Smooth muscle cell (in vitro differentiated cells): ENCODE results near the gene CHRNE. TPM values are rescaled to one million over a fixed set of nuclear protein-coding genes. Genes with fewer than 3 reads are reported as not detected.
"Not testable (repeated sequence)": the region's sequence is repeated elsewhere in the genome, so short reads cannot be mapped to it uniquely, and the experiment has no call there.

Source experiments
- DNase-seq: peaks from one replicate; lab custom pipeline; 2025; ENCODE audit not compliant: unreplicated experiment; lab: John Stamatoyannopoulos, UW
- H2AFZ ChIP-seq: fragments of 200-600 bp; sonication (generic); 2 replicates; pipeline ENCODE4 v1.6.0; 2016; ENCODE audit warnings: antibody characterized with exemption, low read depth, mild to moderate bottlenecking
- H3F3A ChIP-seq: fragments of 200-600 bp; sonication (generic); 2 replicates; pipeline ENCODE4 v1.6.0; 2017; ENCODE audit warnings: antibody characterized with exemption, low read depth
- H3K27ac ChIP-seq: fragments of 200-600 bp; sonication (generic); 2 replicates; pipeline ENCODE4 v1.5.1; 2016; ENCODE audit warnings: low read depth, mild to moderate bottlenecking
- H3K27me3 ChIP-seq: fragments of 200-600 bp; sonication (generic); 2 replicates; pipeline ENCODE4 v1.6.1; 2016; ENCODE audit warnings: low read depth, mild to moderate bottlenecking
- H3K36me3 ChIP-seq: fragments of 200-600 bp; sonication (generic); 2 replicates; pipeline ENCODE4 v1.5.1; 2016; ENCODE audit warnings: low read depth
- H3K4me1 ChIP-seq: fragments of 200-600 bp; sonication (generic); 2 replicates; pipeline ENCODE4 v1.5.1; 2016; ENCODE audit warnings: low read depth
- H3K4me2 ChIP-seq: fragments of 200-600 bp; sonication (generic); 2 replicates; pipeline ENCODE4 v1.6.0; 2016; ENCODE audit warnings: mild to moderate bottlenecking
- H3K4me3 ChIP-seq: fragments of 200-600 bp; sonication (generic); 2 replicates; pipeline ENCODE4 v1.5.1; 2016; ENCODE audit warnings: mild to moderate bottlenecking
- H3K79me2 ChIP-seq: fragments of 200-600 bp; sonication (generic); 2 replicates; pipeline ENCODE4 v1.6.0; 2016; ENCODE audit warnings: low read depth, mild to moderate bottlenecking
- H3K9ac ChIP-seq: fragments of 200-600 bp; sonication (generic); 2 replicates; pipeline ENCODE4 v1.6.0; 2016; ENCODE audit warnings: low read depth
- H3K9me3 ChIP-seq: fragments of 200-600 bp; sonication (generic); replicated peaks from 2 replicates; pipeline ENCODE4 v1.5.1; 2016; ENCODE audit warnings: low read depth
- H4K20me1 ChIP-seq: fragments of 200-600 bp; sonication (generic); 2 replicates; pipeline ENCODE4 v1.6.0; 2016; ENCODE audit warnings: low read depth
- CTCF ChIP-seq: fragments of 200-600 bp; sonication (generic); IDR thresholded peaks from 2 replicates; pipeline ENCODE4 v1.5.1; 2017; ENCODE audit warnings: borderline replicate concordance, mild to moderate bottlenecking, antibody characterized with exemption; ENCODE audit not compliant: insufficient read depth, poor library complexity, severe bottlenecking
- WGBS: methylation state at CpG from one replicate; pipeline ENCODE4 v1.1.7; 2016; ENCODE audit warnings: low lambda C conversion rate; 5-methylcytosine and 5-hydroxymethylcytosine counted together
- polyA plus RNA-seq: library from polyadenylated mRNA; unstranded; fragments of >200 nt; fragmentation: Nextera tagmentation; extraction: Ambion mirVana; gene quantifications from 2 replicates; pipeline ENCODE4 v1.2.1, GENCODE V29; 2016
- total RNA-seq: library from RNA; depleted of rRNA; stranded (reverse); fragments of >200 nt; gene quantifications from 2 replicates; pipeline ENCODE4 v1.2.3, GENCODE V29; 2014

Gene CHRNE
- total and polyA plus RNA-seq, 2 experiments from 2014 or later, result 1.7 to 2.7 TPM

GRCh38 chr17:4921320-4921719 is 18.4 kb upstream of the CHRNE start:
- WGBS, result 92% methylated on average over 4 of the region's 4 CpGs
- Histone ChIP-seq H3K27ac (peak overlapping the region; percentile 75), H3K4me2 (no peak overlapping the region), H3K4me3 (no peak overlapping the region), H4K20me1 (no peaks in the 10 kb centered on the region), H3K27me3 (no peaks in the 10 kb centered on the region), H3K4me1 (no peaks in the 10 kb centered on the region), H3K36me3 (no peaks in the 10 kb centered on the region), H3K9ac (no peak overlapping the region), H2AFZ (no peak overlapping the region), H3K9me3 (no peaks in the 10 kb centered on the region), H3K79me2 (no peaks in the 10 kb centered on the region), H3F3A (peaks cover 11% of the 10 kb centered on the region)
- TF ChIP-seq CTCF, result no peak
- DNase-seq, result no peak

GRCh38 chr17:4920351-4921048 is 17.6 kb upstream of the CHRNE start:
- Histone ChIP-seq H3K79me2 (no peaks in the 10 kb centered on the region), H3K27ac (peak overlapping the region; percentile 75), H3K36me3 (no peaks in the 10 kb centered on the region), H3K4me3 (no peak overlapping the region), H3K4me2 (peak overlapping the region; percentile 60), H2AFZ (no peak overlapping the region), H3K27me3 (no peaks in the 10 kb centered on the region), H3K9me3 (no peaks in the 10 kb centered on the region), H3F3A (peaks cover 11% of the 10 kb centered on the region), H3K9ac (no peak overlapping the region), H3K4me1 (no peaks in the 10 kb centered on the region), H4K20me1 (no peaks in the 10 kb centered on the region)
- DNase-seq, result no peak
- TF ChIP-seq CTCF, result no peak
- 71% methylated on average over 10 of the region's 10 CpGs for WGBS

DNA sequence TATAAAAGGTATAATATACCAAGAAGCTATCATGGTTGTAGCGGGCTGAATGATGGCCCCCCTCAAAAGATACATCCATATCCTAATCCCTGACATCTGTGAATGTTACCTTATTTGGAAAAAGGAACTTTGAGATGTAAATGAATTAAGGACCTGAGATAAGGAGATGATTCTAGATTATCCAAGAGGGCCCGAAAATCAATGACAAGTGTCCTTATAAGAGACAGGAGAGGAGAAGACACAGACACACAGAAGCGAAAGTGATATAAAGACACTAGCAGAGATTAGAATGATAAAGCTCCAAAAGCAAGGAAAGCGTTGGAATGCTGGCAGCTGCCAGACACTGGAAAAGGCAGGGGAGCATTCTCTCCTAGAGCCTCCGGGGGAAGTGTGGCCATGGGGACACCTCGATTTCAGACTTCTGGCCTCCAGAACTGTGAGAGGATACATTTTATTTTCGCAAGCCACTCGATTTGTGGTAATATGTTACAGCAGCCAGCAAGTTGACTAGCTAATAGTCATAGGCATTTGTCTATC is 16.7 kb upstream of the CHRNE start:
- 59% methylated on average over 8 of the region's 8 CpGs for WGBS
- Histone ChIP-seq H3K9ac (no peak overlapping the region), H3K27me3 (no peaks in the 10 kb centered on the region), H3K4me2 (no peak overlapping the region), H3F3A (peaks cover 11% of the 10 kb centered on the region), H3K4me1 (no peaks in the 10 kb centered on the region), H4K20me1 (no peaks in the 10 kb centered on the region), H3K27ac (peak overlapping the region; percentile 75), H2AFZ (no peak overlapping the region), H3K79me2 (no peaks in the 10 kb centered on the region), H3K9me3 (no peaks in the 10 kb centered on the region), H3K36me3 (no peaks in the 10 kb centered on the region), H3K4me3 (no peak overlapping the region)
- no peak for TF ChIP-seq CTCF
- DNase-seq, result no peak

GRCh38 chr17:4914551-4914950 is 11.7 kb upstream of the CHRNE start:
- not testable (repeated sequence) for H3K4me3 ChIP-seq, H3K4me2 ChIP-seq, H3K4me1 ChIP-seq, H3K9me3 ChIP-seq, H3K27ac ChIP-seq, H3K79me2 ChIP-seq, H3K36me3 ChIP-seq, H3K9ac ChIP-seq, H4K20me1 ChIP-seq, H2AFZ ChIP-seq, H3F3A ChIP-seq, H3K27me3 ChIP-seq, DNase-seq
- WGBS, result 94% methylated on average over 4 of the region's 4 CpGs
